Stimulated activated CD8-positive, alpha-beta memory T cell treated with anti-CD3 and anti-CD28 coated beads, Interleukin-4, amount 100 ng/mL, for 1 hour (primary cell): ENCODE results near the gene PPIH.
"Not testable (repeated sequence)": the region's sequence is repeated elsewhere in the genome, so short reads cannot be mapped to it uniquely, and the experiment has no call there.

Experiments used
- DNase-seq, 2 donors: peaks; one replicate each; pipeline ENCODE4 v3.0.0-alpha.2; 2020; ENCODE audit warnings: low read depth in 2 of 2, low spot score in 1 of 2

The PPIH gene

GRCh38 chr1:42681741-42682483 is 23.7 kb downstream of the PPIH start, which contains the start of gene YBX1:
YBX1 (plus strand) TSS chr1:42682418; CDS start chr1:42682566, 148 bp downstream.
- DNase-seq = peak; percentile 78 to 90

DNA sequence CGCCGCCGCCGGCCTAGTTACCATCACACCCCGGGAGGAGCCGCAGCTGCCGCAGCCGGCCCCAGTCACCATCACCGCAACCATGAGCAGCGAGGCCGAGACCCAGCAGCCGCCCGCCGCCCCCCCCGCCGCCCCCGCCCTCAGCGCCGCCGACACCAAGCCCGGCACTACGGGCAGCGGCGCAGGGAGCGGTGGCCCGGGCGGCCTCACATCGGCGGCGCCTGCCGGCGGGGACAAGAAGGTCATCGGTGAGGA is 24.2 kb downstream of the PPIH start:
- peak in 1 of 2 donors; percentile 9 for DNase-seq

DNA sequence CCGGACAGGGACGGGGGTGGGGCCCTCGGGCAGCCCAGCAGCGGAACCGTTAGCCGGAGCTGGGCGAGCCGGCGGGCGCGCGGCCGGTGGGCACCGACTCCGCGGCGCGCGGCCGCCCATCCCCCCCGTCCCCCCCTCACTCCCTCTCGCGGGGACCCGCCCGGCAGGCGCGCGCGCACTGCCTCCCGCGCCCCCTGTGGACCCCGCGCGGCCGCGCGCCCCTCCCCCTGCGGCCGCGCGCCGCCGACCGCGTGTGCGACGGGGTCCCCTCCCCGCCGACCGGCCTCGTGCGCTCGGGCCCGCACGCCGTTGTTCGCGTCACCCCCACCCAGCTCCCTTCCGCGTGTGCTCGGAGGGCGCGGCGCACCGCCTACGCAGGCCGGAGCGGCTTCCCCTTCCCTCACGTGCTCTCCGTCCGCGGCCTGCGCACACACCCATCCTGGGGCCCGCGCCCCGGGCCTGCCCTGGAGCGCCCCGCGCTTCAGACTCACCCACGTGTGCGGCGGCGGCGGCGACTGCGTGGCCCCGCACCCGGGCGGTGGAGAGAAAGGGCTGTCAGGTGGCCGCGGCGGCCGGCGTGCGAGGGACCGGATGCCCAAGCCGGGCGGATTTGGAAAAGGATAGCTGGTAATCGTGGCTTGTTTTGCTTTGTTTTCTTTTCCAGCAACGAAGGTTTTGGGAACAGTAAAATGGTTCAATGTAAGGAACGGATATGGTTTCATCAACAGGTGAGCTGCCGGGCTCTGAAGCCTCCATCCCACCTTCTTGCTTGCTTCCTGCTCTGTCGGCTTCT is 24.7 kb downstream of the PPIH start:
- peak; percentile 20 for DNase-seq

DNA sequence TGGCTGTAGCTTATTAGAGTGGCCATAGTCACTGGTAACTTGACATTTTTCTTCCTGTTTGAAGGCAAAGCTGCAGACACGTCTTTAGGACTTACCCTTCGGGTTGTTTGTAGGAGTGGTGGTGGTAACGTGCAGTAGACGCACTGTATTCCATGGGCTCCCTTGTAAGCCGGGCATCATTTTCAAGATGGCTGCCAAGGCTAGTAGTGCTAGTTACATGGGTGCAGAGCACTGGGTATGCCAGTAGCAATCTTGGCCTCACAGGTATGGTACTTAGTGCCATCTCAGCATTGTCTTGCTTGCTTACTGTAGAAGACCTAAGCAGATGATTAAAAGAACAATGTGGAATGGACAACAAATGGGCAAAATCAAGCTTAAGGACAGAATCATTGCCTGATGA is 25.9 kb downstream of the PPIH start:
- DNase-seq = no peak

DNA sequence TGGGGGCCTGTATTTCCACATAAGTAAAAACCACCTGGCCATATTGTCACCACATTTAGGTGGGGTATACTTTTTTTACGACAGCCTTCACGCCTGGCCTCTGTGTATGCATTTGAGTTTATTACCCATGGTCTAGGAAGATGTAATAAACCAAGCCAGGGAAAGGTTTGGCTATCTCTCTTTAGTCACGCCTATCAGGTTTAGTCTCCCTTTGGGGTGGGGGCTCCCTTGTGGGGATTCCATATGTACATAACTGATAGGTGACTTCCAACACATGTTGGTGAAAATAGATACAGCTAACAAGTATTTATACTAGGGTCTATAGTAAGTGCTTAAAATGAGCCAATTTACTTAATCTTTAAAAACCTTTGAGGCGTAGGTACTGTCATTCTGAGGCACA is 28.2 kb downstream of the PPIH start:
- DNase-seq = no peak

- DNase-seq = no peak
Measured at GRCh38 chr1:42689912-42690311, 31.7 kb downstream of the PPIH start.

GRCh38 chr1:42690477-42691156 is 32.4 kb downstream of the PPIH start:
- no peak for DNase-seq

DNA sequence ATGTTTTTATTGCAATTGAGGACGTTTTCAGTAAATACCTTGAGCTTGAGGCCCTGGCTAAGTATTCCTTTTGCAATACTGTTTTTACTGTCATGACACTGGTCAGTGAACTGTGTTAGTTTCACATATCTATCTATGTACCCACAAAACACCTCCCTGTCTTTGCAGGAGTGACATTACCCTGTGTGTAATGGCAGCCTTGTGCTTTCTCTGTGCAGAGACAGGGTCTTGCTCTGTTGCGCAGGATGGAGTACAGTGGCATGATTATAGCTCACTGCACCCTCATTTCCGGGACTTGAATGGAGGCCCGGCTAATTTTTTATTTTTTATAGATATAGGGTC is 32.9 kb downstream of the PPIH start:
- DNase-seq = no peak

DNA sequence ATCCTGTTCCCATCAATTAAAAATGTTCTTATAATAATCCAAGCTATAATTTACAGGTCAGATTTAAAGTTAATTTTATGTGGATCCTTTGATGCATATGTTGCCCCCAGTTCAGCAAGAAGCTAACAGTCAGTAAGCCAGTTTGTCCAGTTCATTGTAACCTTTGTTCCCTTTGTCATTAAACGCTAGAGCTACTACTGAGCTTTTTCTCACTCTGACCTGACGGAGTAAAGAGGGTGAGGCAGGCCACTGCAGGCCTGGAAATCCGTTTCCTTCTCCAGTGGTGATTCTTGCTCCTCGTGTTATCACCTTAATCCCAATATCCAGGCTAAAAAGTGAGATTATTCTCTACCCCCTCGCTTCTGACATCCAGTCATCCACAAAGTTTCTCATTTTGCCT is 34.2 kb downstream of the PPIH start:
- DNase-seq = no peak

- no peak for DNase-seq
Measured at GRCh38 chr1:42692911-42693310, 34.7 kb downstream of the PPIH start.

DNA sequence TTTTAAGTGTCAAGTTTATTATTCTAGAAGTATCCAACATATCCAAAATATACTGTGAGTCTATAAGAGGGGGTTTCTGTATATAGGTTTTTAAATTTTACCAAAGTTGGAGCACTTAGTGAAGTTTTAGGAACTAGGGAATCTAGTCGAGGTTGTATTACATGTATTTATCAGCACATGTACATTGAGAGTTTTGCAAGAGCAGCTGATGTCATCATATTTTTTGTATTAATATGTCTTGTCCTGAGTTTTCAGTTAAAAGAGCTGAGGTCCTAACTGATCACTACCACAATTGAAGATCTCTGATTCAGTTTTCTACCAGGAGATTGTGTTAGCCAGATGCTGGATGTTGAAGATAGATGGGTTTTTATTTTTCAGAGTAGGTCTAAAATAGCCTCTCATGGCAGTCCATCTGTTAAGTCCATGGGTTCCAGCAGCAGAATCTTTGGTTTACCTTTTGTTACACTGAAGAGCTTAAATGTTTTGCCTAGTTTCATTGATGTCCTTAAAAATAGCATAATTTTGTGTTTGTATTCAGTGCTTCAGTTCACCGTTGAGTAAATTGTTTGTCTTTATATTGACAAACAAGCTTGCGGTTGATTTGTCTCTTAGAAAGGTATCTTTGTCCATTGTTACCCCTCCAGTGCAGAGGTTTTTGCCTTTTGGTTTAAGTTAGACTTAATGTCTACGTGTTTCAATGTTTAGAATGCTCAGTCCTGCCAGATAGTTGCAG is 40.0 kb downstream of the PPIH start:
- DNase-seq = no peak

GRCh38 chr1:42700006-42700405 is 41.8 kb downstream of the PPIH start:
- DNase-seq = no peak

- no peak for DNase-seq
Measured at GRCh38 chr1:42703888-42704464, 45.8 kb downstream of the PPIH start.

- not testable (repeated sequence) for DNase-seq
Measured at GRCh38 chr1:42712808-42713207, 54.6 kb downstream of the PPIH start.

DNA sequence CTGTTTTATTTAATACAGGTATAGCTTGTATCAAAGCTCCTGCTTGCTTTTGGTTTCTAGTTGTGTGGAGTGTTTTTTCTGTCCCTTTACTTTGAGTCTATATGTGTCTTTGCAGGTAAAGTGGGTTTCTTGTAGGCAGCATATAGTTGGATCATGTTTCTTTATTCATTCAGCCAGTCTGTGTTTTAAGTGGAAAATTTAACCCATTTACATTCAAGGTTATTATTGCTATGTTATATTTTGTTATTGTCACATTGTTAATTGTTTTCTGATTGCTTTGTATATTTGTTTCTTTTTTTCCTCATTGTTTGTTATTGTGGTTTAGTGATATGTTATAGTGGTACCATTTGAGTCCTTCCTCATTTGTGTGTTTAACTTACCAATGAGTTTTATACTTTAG is 55.1 kb downstream of the PPIH start:
- DNase-seq = no peak

DNA sequence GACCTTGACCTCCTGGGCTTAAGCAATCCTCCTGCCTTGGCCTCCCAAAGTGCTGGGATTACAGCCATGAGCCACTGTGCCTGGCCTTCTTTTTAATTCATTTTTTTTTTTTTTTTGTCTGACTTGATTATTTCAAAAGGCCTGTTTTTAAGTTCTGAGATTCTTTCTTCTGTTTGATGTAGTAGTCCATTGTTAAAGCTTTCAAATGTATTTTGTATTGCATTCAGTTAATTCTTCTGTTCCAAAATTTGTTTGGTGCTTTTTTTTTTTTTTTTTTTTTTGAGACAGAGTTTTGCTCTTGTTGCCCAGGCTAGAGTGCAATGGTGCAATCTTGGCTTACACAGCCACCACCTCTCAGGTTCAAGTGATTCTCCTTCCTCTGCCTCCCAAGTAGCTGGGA is 56.2 kb downstream of the PPIH start:
- not testable (repeated sequence) for DNase-seq

DNA sequence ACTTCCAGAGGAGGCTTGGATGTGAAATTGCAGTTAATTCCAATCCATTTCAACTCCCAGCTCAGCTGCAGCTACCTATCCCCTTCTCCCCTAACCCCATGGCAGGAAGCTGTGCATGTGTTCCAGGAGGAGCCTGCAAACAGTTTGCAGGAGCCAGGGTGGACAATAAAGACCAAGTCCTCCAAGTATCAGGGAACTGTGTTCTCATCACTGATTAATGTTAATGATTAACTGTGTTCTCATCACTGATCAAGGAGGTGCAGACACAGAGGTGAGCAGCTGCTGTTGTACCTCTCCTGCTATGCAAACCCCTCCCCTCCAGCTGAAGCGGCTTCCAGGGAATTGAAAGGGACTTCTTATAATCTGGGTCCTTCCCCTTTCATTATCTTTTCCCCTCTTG is 62.6 kb downstream of the PPIH start:
- no peak for DNase-seq

GRCh38 chr1:42721926-42722325 is 63.7 kb downstream of the PPIH start:
- DNase-seq = no peak

DNA sequence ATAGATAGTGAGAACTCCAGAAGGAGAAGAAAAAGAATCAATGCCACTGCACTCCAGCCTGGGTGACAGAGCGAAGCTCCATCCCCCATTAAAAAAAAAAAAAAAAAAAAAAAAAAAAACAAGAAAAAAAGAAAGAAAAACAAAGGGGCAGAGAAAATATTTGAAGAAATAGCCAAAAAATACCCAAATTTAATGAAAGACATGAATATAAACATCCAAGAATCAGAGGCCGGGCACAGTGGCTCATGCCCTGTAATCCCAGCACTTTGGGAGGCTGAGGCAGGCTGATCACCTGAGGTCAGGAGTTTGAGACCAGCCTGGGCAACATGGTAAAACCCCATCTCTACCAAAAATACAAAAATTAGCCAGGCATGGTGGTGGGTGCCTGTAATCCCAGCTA is 64.2 kb downstream of the PPIH start:
- not testable (repeated sequence) for DNase-seq

DNA sequence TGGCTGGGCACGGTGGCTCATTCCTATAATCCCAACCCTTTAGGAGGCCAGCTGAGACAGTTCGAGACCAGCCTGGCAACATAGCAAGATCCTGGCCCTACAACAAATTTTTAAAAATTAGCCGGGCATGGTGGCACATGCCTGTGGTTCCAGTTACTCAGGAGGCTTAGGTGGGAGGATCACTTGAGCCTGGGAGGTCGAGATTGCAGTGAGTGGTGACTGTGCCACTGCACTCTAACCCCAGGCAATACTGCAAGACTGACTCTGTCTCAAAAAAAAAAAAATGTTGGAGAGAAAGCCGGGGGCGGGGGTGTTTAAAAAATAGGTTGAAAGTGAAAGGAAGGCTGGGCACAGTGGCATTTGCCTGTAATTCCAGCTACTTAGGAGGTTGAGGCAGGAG is 65.3 kb downstream of the PPIH start:
- DNase-seq = no peak

DNA sequence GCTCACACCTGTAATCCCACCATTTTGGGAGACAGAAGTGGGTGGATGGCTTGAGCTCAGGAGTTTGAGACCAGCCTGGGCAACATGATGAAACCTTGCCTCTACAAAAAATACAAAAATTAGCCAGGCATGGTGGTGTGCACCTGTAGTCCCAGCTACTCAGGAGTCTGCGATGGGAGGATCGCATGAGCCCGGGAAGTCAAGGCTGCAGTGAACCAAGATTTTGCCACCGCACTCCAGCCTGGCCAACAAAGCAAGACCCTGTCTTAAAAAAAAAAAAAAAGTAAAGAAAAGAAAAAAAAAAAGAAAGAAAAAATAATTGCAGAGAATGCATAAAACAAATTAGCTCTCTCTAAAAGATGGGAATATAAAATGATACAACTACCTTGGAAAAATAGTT is 67.6 kb downstream of the PPIH start:
- not testable (repeated sequence) for DNase-seq
